ENCODE measurements around the gene THSD4.

Gene THSD4

DNA sequence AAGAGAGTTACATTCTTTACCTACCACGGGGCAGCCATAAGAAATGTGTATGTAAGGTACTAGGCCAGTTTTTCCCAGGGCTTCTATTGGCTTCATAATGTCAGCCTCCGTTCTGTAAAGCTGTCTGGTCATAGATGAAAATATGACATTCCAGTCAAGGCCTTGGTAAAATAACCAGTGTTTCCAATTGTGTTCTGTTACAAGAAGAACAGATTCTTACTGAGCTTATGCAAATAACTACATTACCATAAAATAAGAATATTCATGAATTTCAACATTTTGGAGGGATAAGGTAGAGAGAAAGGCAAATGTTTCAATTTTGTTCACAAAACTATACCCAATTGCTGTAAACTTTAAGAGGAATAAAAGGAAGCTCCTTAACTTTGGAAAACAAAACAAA is 315.5 kb downstream of the THSD4 start:
- Histone ChIP-seq H3K4me2 (ENCODE audit: low read depth, low read length, poor library complexity, severe bottlenecking) (no peak overlapping the region), H3K9ac (ENCODE audit: low read depth, low read length, poor library complexity, severe bottlenecking) (no peak overlapping the region), H3K4me3 (ENCODE audit: low read length, poor library complexity, severe bottlenecking) (no peak overlapping the region), H3K36me3 (ENCODE audit: insufficient read depth, low read length) (no peaks in the 10 kb centered on the region), H3K9me2 (replicated peaks; ENCODE audit: low read depth, low read length) (no peaks in the 10 kb centered on the region), H2AFZ (ENCODE audit: low read length) (no peak overlapping the region), H3K27me3 (ENCODE audit: insufficient read depth, low read length, poor library complexity, severe bottlenecking) (no peaks in the 10 kb centered on the region), H4K20me1 (ENCODE audit: insufficient read depth, low read length, poor library complexity, severe bottlenecking) (no peaks in the 10 kb centered on the region), H3K9me3 (ENCODE audit: insufficient read depth, low read depth, low read length) (no peaks in the 10 kb centered on the region), H3K79me2 (ENCODE audit: insufficient read depth, low read length) (no peaks in the 10 kb centered on the region), H3F3A (ENCODE audit: low read depth) (no peaks in the 10 kb centered on the region), H3K4me1 (ENCODE audit: insufficient read depth, low read length, poor library complexity, severe bottlenecking) (peaks cover 14% of the 10 kb centered on the region)
- TF ChIP-seq, protein P1, sequence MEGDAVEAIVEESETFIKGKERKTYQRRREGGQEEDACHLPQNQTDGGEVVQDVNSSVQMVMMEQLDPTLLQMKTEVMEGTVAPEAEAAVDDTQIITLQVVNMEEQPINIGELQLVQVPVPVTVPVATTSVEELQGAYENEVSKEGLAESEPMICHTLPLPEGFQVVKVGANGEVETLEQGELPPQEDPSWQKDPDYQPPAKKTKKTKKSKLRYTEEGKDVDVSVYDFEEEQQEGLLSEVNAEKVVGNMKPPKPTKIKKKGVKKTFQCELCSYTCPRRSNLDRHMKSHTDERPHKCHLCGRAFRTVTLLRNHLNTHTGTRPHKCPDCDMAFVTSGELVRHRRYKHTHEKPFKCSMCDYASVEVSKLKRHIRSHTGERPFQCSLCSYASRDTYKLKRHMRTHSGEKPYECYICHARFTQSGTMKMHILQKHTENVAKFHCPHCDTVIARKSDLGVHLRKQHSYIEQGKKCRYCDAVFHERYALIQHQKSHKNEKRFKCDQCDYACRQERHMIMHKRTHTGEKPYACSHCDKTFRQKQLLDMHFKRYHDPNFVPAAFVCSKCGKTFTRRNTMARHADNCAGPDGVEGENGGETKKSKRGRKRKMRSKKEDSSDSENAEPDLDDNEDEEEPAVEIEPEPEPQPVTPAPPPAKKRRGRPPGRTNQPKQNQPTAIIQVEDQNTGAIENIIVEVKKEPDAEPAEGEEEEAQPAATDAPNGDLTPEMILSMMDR (conservative IDR thresholded peaks at IDR 0.05; ENCODE audit: low read length): no peak
- TF ChIP-seq EZH2phosphoT487 (IDR thresholded peaks at IDR 0.05; ENCODE audit: borderline replicate concordance): no peak

- H3K36me3 ChIP-seq (ENCODE audit: insufficient read depth, low read length): no peaks in the 10 kb centered on the region
- no peaks in the 10 kb centered on the region for H3K27me3 ChIP-seq (ENCODE audit: insufficient read depth, low read length, poor library complexity, severe bottlenecking)
- H3K4me2 ChIP-seq (ENCODE audit: low read depth, low read length, poor library complexity, severe bottlenecking): no peak overlapping the region
- H3K4me1 ChIP-seq (ENCODE audit: insufficient read depth, low read length, poor library complexity, severe bottlenecking): peaks cover 14% of the 10 kb centered on the region
- H4K20me1 ChIP-seq (ENCODE audit: insufficient read depth, low read length, poor library complexity, severe bottlenecking): no peaks in the 10 kb centered on the region
- no peak overlapping the region for H2AFZ ChIP-seq (ENCODE audit: low read length)
- no peaks in the 10 kb centered on the region for H3K79me2 ChIP-seq (ENCODE audit: insufficient read depth, low read length)
- H3K9ac ChIP-seq (ENCODE audit: low read depth, low read length, poor library complexity, severe bottlenecking): no peak overlapping the region
- no peak overlapping the region for H3K4me3 ChIP-seq (ENCODE audit: low read length, poor library complexity, severe bottlenecking)
- H3K9me3 ChIP-seq (ENCODE audit: insufficient read depth, low read depth, low read length): no peaks in the 10 kb centered on the region
- H3K9me2 ChIP-seq (replicated peaks; ENCODE audit: low read depth, low read length): no peaks in the 10 kb centered on the region
- H3F3A ChIP-seq (ENCODE audit: low read depth): no peaks in the 10 kb centered on the region
- TF ChIP-seq, protein P1 (conservative IDR thresholded peaks at IDR 0.05; ENCODE audit: low read length): no peak
- no peak for TF ChIP-seq EZH2phosphoT487 (IDR thresholded peaks at IDR 0.05; ENCODE audit: borderline replicate concordance)
Observed at GRCh38 chr15:71431343-71432336, 316.4 kb downstream of the THSD4 start.

- TF ChIP-seq EZH2phosphoT487 (IDR thresholded peaks at IDR 0.05; ENCODE audit: borderline replicate concordance): no peak
- TF ChIP-seq, protein P1 (conservative IDR thresholded peaks at IDR 0.05; ENCODE audit: low read length): no peak
- Histone ChIP-seq H3K9me2 (replicated peaks; ENCODE audit: low read depth, low read length) (no peaks in the 10 kb centered on the region), H2AFZ (ENCODE audit: low read length) (no peak overlapping the region), H3K9me3 (ENCODE audit: insufficient read depth, low read depth, low read length) (no peaks in the 10 kb centered on the region), H3K9ac (ENCODE audit: low read depth, low read length, poor library complexity, severe bottlenecking) (no peak overlapping the region), H3K79me2 (ENCODE audit: insufficient read depth, low read length) (no peaks in the 10 kb centered on the region), H3K27me3 (ENCODE audit: insufficient read depth, low read length, poor library complexity, severe bottlenecking) (no peaks in the 10 kb centered on the region), H3K4me3 (ENCODE audit: low read length, poor library complexity, severe bottlenecking) (no peak overlapping the region), H4K20me1 (ENCODE audit: insufficient read depth, low read length, poor library complexity, severe bottlenecking) (no peaks in the 10 kb centered on the region), H3K36me3 (ENCODE audit: insufficient read depth, low read length) (no peaks in the 10 kb centered on the region), H3F3A (ENCODE audit: low read depth) (no peaks in the 10 kb centered on the region), H3K4me1 (ENCODE audit: insufficient read depth, low read length, poor library complexity, severe bottlenecking) (peaks cover 8% of the 10 kb centered on the region), H3K4me2 (ENCODE audit: low read depth, low read length, poor library complexity, severe bottlenecking) (no peak overlapping the region)
Observed at GRCh38 chr15:71433402-71433801, 318.1 kb downstream of the THSD4 start.

Data from Loucy (cell line).